HCT116 (cell line): ENCODE results near the gene FSIP1. TPM values are rescaled to one million over a fixed set of nuclear protein-coding genes. Genes with fewer than 3 reads are reported as not detected.

ENCODE experiments used
- ATAC-seq: fragments of 200-7000 bp; cut with Tn5 transposase; 2 replicates; pipeline ENCODE4 v1.9.1; 2020; ENCODE audit warnings: mild to moderate bottlenecking, moderate library complexity
- BruUV-seq: library from RNA; stranded (reverse); fragments of 400-500 nt; replicated peaks from 2 replicates; lab custom pipeline; 2021; lab: Mats Ljungman, UMichigan
- CTCF ChIA-PET: fragments of 300-600 bp; sonication (Branson Sonifier 250); formaldehyde crosslinking; loops from one replicate; lab custom pipeline; 2021; ENCODE audit warnings: antibody characterized with exemption; lab: Charles Lee
- POLR2A ChIA-PET: fragments of 300-600, 350-600 bp; sonication (Branson Sonifier 250); formaldehyde crosslinking; loops from one replicate; lab custom pipeline; 2021; ENCODE audit warnings: antibody characterized with exemption; lab: Charles Lee
- RAD21 ChIA-PET, 2 experiments: fragments of 300-600 bp; sonication (Branson Sonifier 250); formaldehyde crosslinking; loops; one replicate each; lab custom pipeline; 2023; ENCODE audit warnings: low total read pairs in 2 of 2; ENCODE audit not compliant: uncharacterized antibody in 2 of 2, unreplicated experiment in 2 of 2, low non-redundant PET in 1 of 2; lab: Charles Lee
- DNase-seq: peaks from one replicate; pipeline ENCODE4 v3.0.0-alpha.2; 2010; ENCODE audit warnings: low read depth, low spot score
- H2AFZ ChIP-seq: fragments of 200-600 bp; shearing (Covaris generic), sonication (generic); 2 replicates; pipeline ENCODE4 v1.6.1; 2017; ENCODE audit warnings: low read depth, mixed run types, mixed read lengths, antibody characterized with exemption, low read length; ENCODE audit not compliant: poor library complexity, severe bottlenecking
- H3K27ac ChIP-seq: 2 replicates; pipeline ENCODE4 v1.5.1; 2012; ENCODE audit warnings: low read depth, low read length
- H3K27me3 ChIP-seq: fragments of 200-600 bp; sonication (generic); 2 replicates; pipeline ENCODE4 v1.6.1; 2016; ENCODE audit warnings: mixed run types, low read length, mixed read lengths; ENCODE audit not compliant: insufficient read depth
- H3K36me3 ChIP-seq, 2 experiments: fragments of 200-500 bp in 1 of 2; fragments of 200-600 bp in 1 of 2; sonication (Bioruptor generic) in 1 of 2; sonication (generic) in 1 of 2; 2 replicates each; pipeline versions ENCODE4 v1.5.1 to v1.6.1; 2014 to 2016; ENCODE audit warnings: low read length in 2 of 2, inconsistent platforms in 1 of 2, mixed read lengths in 1 of 2, mixed run types in 1 of 2; ENCODE audit not compliant: insufficient read depth in 2 of 2, control insufficient read depth in 1 of 2
- H3K4me1 ChIP-seq, 2 experiments: fragments of 200-600 bp in 1 of 2; sonication (generic) in 1 of 2; 2 replicates each; pipeline versions ENCODE4 v1.5.1 to v1.6.1; 2012 to 2017; ENCODE audit warnings: low read length in 2 of 2, inconsistent platforms in 1 of 2, mild to moderate bottlenecking in 1 of 2, mixed read lengths in 1 of 2, mixed run types in 1 of 2, moderate library complexity in 1 of 2; ENCODE audit not compliant: insufficient read depth in 2 of 2, control insufficient read depth in 1 of 2
- H3K4me2 ChIP-seq: fragments of 200-600 bp; sonication (generic); 2 replicates; pipeline ENCODE4 v1.6.1; 2017; ENCODE audit warnings: mixed run types, low read length, mixed read lengths
- H3K4me3 ChIP-seq, 2 experiments: fragments of 200-600 bp in 1 of 2; sonication (generic) in 1 of 2; replicated peaks in 1 of 2; 2 replicates each; pipeline ENCODE4 v1.5.1; 2011 to 2016; ENCODE audit warnings: low read length in 2 of 2, control low read depth in 1 of 2, low read depth in 1 of 2, mild to moderate bottlenecking in 1 of 2, mixed read lengths in 1 of 2, mixed run types in 1 of 2
- H3K79me2 ChIP-seq: fragments of 200-600 bp; sonication (generic); 2 replicates; pipeline ENCODE4 v1.6.1; 2017; ENCODE audit warnings: mild to moderate bottlenecking, mixed run types, low read length, moderate library complexity, mixed read lengths; ENCODE audit not compliant: insufficient read depth
- H3K9ac ChIP-seq: fragments of 200-600 bp; sonication (generic); 2 replicates; pipeline ENCODE4 v1.6.1; 2016; ENCODE audit warnings: low read length, mixed read lengths
- H3K9me2 ChIP-seq: fragments of 200-600 bp; sonication (generic), shearing (Covaris generic); 2 replicates; pipeline ENCODE4 v1.6.1; 2017; ENCODE audit warnings: mixed run types, mild to moderate bottlenecking, moderate library complexity; ENCODE audit not compliant: insufficient read depth
- H3K9me3 ChIP-seq, 2 experiments: fragments of 200-500 bp in 1 of 2; fragments of 200-600 bp in 1 of 2; sonication (Bioruptor generic) in 1 of 2; sonication (generic) in 1 of 2; 2 replicates each; pipeline ENCODE4 v1.6.1; 2014 to 2017; ENCODE audit warnings: low read length in 2 of 2, mixed read lengths in 2 of 2, inconsistent platforms in 1 of 2, low read depth in 1 of 2, mild to moderate bottlenecking in 1 of 2, mixed run types in 1 of 2, moderate library complexity in 1 of 2; ENCODE audit not compliant: control insufficient read depth in 1 of 2, insufficient read depth in 1 of 2
- H4K20me1 ChIP-seq: fragments of 200-600 bp; sonication (generic), shearing (Covaris generic); 2 replicates; pipeline ENCODE4 v1.6.1; 2017; ENCODE audit warnings: mixed run types, mild to moderate bottlenecking, moderate library complexity; ENCODE audit not compliant: insufficient read depth
- CEBPB ChIP-seq: IDR thresholded peaks from 2 replicates; pipeline ENCODE4 v1.6.1; 2012; ENCODE audit warnings: low read depth
- CTCF ChIP-seq, 3 experiments: fragments of 200-600 bp in 1 of 3; sonication (generic) in 1 of 3; IDR thresholded peaks in 2 of 3; conservative IDR thresholded peaks in 1 of 3; 2 replicates each; pipeline ENCODE4 v1.5.1; 2012 to 2017; ENCODE audit warnings: low read depth in 2 of 3, low read length in 2 of 3, antibody characterized with exemption in 1 of 3, borderline replicate concordance in 1 of 3, control low read depth in 1 of 3, mild to moderate bottlenecking in 1 of 3, mixed read lengths in 1 of 3, mixed run types in 1 of 3, moderate library complexity in 1 of 3; ENCODE audit not compliant: insufficient read depth in 1 of 3
- ELF1 ChIP-seq: IDR thresholded peaks from 2 replicates; pipeline ENCODE4 v1.6.1; 2012; ENCODE audit warnings: low read depth, borderline replicate concordance
- EZH2 ChIP-seq: fragments of 200-600 bp; sonication (generic); IDR thresholded peaks from 2 replicates; pipeline ENCODE4 v1.6.1; 2017; ENCODE audit warnings: antibody characterized with exemption, mixed run types
- EZH2phosphoT487 ChIP-seq: fragments of 200-600 bp; IDR thresholded peaks from 2 replicates; pipeline ENCODE4 v1.6.1; 2018; ENCODE audit warnings: antibody characterized with exemption, borderline replicate concordance
- JUND ChIP-seq: IDR thresholded peaks from 2 replicates; pipeline ENCODE4 v1.6.1; 2012
- POLR2AphosphoS5 ChIP-seq: IDR thresholded peaks from 2 replicates; pipeline ENCODE4 v1.6.1; 2011; ENCODE audit warnings: mild to moderate bottlenecking, low read depth, low read length, moderate library complexity
- RAD21 ChIP-seq: IDR thresholded peaks from 2 replicates; pipeline ENCODE4 v1.6.1; 2012; ENCODE audit warnings: low read depth, mild to moderate bottlenecking
- SRF ChIP-seq: IDR thresholded peaks from 2 replicates; pipeline ENCODE4 v1.6.1; 2012; ENCODE audit warnings: low read depth
- TCF7L2 ChIP-seq: IDR thresholded peaks from 2 replicates; pipeline ENCODE4 v1.7.0; 2011; ENCODE audit warnings: borderline replicate concordance, inconsistent platforms; ENCODE audit not compliant: insufficient read depth, insufficient read length; ENCODE audit errors: extremely low read depth
- YY1 ChIP-seq: IDR thresholded peaks from 2 replicates; pipeline ENCODE4 v1.6.1; 2011; ENCODE audit warnings: low read length, low read depth, moderate library complexity, mild to moderate bottlenecking; ENCODE audit not compliant: insufficient replicate concordance; ENCODE audit errors: extremely low read depth
- ZFX ChIP-seq: fragments of 450-650 bp; IDR thresholded peaks from 2 replicates; pipeline ENCODE4 v1.6.1; 2017
- ZNF274 ChIP-seq: fragments of 200-500 bp; sonication (Bioruptor generic); IDR thresholded peaks from 2 replicates; pipeline ENCODE4 v1.6.1; 2014; ENCODE audit warnings: mild to moderate bottlenecking, low read depth, low read length, inconsistent platforms
- intact Hi-C: fragments of 100-400 bp; cut with micrococcal nuclease; formaldehyde crosslinking; loops from 2 replicates; pipeline ENCODE4 v1.10.0; 2022
- total RNA-seq: library from RNA; stranded (reverse); gene quantifications from one replicate; pipeline ENCODE4 v1.2.1, GENCODE V29; 2021; ENCODE audit not compliant: unreplicated experiment
- TF ChIP-seq, protein P1 (sequence below): IDR thresholded peaks from 2 replicates; pipeline ENCODE4 v1.6.1; 2012
- TF ChIP-seq, protein P2 (sequence below): IDR thresholded peaks from 2 replicates; pipeline ENCODE4 v1.6.1; 2012
- TF ChIP-seq, protein P3 (sequence below): IDR thresholded peaks from 2 replicates; pipeline ENCODE4 v1.6.1; 2012; ENCODE audit warnings: low read depth
- TF ChIP-seq, protein P4 (sequence below): IDR thresholded peaks from 2 replicates; pipeline ENCODE4 v1.6.1; 2011; ENCODE audit warnings: mild to moderate bottlenecking, low read length, moderate library complexity; ENCODE audit not compliant: insufficient replicate concordance; ENCODE audit errors: extremely low read depth

Gene FSIP1
- total RNA-seq, 1 experiment from 2014 or later: 0.42 TPM

- ChIA-PET RAD21 (no interaction called here), CTCF (no interaction called here), POLR2A (no interaction called here)
- Histone ChIP-seq H3K27me3 (no peaks in the 10 kb centered on the region), H2AFZ (no peak overlapping the region), H3K27ac (no peak overlapping the region), H3K9me2 (no peaks in the 10 kb centered on the region), H3K36me3 (no peaks in the 10 kb centered on the region), H3K4me3 (no peak overlapping the region), H3K4me1 (no peaks in the 10 kb centered on the region), H4K20me1 (no peaks in the 10 kb centered on the region), H3K9me3 (no peaks in the 10 kb centered on the region), H3K4me2 (no peak overlapping the region), H3K79me2 (no peaks in the 10 kb centered on the region), H3K9ac (no peak overlapping the region)
- ATAC-seq (no peak), DNase-seq (no peak)
- TF ChIP-seq CEBPB (no peak), EZH2 (no peak), ZFX (no peak), TCF7L2 (no peak), RAD21 (no peak), ELF1 (no peak), SRF (no peak), POLR2AphosphoS5 (no peak), EZH2phosphoT487 (no peak), JUND (no peak), CTCF (IDR thresholded peaks at IDR 0.05 in 2 of 3, conservative IDR thresholded peaks at IDR 0.05 in 1 of 3; ENCODE audit: borderline replicate concordance in 1 of 3, insufficient read depth in 1 of 3, low read depth in 2 of 3, low read length in 2 of 3) (no peak), ZNF274 (no peak), YY1 (no peak)
- TF ChIP-seq, protein P1, sequence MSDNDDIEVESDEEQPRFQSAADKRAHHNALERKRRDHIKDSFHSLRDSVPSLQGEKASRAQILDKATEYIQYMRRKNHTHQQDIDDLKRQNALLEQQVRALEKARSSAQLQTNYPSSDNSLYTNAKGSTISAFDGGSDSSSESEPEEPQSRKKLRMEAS: no peak
- TF ChIP-seq, protein P2, sequence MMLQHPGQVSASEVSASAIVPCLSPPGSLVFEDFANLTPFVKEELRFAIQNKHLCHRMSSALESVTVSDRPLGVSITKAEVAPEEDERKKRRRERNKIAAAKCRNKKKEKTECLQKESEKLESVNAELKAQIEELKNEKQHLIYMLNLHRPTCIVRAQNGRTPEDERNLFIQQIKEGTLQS: no peak
- TF ChIP-seq, protein P3, sequence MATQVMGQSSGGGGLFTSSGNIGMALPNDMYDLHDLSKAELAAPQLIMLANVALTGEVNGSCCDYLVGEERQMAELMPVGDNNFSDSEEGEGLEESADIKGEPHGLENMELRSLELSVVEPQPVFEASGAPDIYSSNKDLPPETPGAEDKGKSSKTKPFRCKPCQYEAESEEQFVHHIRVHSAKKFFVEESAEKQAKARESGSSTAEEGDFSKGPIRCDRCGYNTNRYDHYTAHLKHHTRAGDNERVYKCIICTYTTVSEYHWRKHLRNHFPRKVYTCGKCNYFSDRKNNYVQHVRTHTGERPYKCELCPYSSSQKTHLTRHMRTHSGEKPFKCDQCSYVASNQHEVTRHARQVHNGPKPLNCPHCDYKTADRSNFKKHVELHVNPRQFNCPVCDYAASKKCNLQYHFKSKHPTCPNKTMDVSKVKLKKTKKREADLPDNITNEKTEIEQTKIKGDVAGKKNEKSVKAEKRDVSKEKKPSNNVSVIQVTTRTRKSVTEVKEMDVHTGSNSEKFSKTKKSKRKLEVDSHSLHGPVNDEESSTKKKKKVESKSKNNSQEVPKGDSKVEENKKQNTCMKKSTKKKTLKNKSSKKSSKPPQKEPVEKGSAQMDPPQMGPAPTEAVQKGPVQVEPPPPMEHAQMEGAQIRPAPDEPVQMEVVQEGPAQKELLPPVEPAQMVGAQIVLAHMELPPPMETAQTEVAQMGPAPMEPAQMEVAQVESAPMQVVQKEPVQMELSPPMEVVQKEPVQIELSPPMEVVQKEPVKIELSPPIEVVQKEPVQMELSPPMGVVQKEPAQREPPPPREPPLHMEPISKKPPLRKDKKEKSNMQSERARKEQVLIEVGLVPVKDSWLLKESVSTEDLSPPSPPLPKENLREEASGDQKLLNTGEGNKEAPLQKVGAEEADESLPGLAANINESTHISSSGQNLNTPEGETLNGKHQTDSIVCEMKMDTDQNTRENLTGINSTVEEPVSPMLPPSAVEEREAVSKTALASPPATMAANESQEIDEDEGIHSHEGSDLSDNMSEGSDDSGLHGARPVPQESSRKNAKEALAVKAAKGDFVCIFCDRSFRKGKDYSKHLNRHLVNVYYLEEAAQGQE: no peak
- TF ChIP-seq, protein P4, sequence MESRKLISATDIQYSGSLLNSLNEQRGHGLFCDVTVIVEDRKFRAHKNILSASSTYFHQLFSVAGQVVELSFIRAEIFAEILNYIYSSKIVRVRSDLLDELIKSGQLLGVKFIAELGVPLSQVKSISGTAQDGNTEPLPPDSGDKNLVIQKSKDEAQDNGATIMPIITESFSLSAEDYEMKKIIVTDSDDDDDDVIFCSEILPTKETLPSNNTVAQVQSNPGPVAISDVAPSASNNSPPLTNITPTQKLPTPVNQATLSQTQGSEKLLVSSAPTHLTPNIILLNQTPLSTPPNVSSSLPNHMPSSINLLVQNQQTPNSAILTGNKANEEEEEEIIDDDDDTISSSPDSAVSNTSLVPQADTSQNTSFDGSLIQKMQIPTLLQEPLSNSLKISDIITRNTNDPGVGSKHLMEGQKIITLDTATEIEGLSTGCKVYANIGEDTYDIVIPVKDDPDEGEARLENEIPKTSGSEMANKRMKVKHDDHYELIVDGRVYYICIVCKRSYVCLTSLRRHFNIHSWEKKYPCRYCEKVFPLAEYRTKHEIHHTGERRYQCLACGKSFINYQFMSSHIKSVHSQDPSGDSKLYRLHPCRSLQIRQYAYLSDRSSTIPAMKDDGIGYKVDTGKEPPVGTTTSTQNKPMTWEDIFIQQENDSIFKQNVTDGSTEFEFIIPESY: no peak
- no TSS peak for BruUV-seq
- intact Hi-C loops: no loop called here
Observed at GRCh38 chr15:39697509-39697908, 85.1 kb downstream of the FSIP1 start.
